ENCODE data around the gene PWWP2B.

The PWWP2B gene

DNA sequence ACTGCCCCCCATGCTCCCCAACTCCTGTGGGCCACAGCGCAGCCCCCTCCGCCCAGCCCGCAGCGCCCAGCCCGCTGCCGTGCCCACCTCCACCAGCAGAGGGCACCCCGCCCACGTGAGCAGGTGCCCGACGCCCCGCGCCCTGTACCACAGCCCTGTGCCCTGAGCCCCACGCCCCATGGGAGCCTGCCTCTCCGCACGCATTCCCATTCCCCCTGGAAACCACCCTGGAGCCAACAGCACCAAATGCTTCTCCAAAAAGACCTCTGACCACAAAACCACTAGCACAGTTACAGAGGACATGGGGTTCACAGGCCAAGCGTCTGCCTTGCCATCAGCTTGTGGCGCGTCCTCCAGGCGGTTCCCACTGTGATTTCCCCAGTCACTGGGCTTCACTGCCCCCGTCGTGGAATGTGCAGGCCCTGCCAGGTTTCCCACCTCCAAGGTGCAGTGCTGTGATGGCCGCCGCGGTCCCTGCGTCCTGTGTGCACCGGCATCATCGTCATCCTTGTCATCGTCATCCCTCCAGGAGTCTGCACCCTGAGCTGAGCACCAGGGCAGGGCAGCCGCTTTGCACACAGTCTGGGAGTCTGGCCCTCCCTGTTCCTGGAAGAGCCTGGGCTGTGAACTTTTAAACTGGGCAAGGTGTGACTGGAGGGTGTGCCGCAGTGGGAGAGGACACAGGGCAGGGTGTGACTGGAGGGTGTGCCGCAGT is 61.7 kb downstream of the PWWP2B start:
- Mint-ChIP-seq H3K4me1 (no peaks in the 10 kb centered on the region), H3K27ac (ENCODE audit: low read depth) (no peak overlapping the region), H3K4me3 (no peak overlapping the region), H3K27me3 (no peaks in the 10 kb centered on the region), H3K9me3 (no peaks in the 10 kb centered on the region), H3K36me3 (ENCODE audit: insufficient read depth) (peaks cover 1% of the 10 kb centered on the region)
- DNase-seq (ENCODE audit: low spot score in 2 of 2), result peak in 1 of 2 donors; percentile 58
- peak; percentile 59 for ATAC-seq (replicated peaks; ENCODE audit: extremely low read depth, poor library complexity, severe bottlenecking)

- ATAC-seq (replicated peaks; ENCODE audit: extremely low read depth, poor library complexity, severe bottlenecking) (no peak), DNase-seq (ENCODE audit: low spot score in 2 of 2) (no peak)
- Mint-ChIP-seq H3K9me3 (no peaks in the 10 kb centered on the region), H3K27me3 (no peaks in the 10 kb centered on the region), H3K4me1 (no peaks in the 10 kb centered on the region), H3K4me3 (no peak overlapping the region), H3K36me3 (ENCODE audit: insufficient read depth) (peaks cover 1% of the 10 kb centered on the region), H3K27ac (ENCODE audit: low read depth) (no peak overlapping the region)
These were observed 62.5 kb downstream of the PWWP2B start for GRCh38 chr10:132459301-132460003.

DNA sequence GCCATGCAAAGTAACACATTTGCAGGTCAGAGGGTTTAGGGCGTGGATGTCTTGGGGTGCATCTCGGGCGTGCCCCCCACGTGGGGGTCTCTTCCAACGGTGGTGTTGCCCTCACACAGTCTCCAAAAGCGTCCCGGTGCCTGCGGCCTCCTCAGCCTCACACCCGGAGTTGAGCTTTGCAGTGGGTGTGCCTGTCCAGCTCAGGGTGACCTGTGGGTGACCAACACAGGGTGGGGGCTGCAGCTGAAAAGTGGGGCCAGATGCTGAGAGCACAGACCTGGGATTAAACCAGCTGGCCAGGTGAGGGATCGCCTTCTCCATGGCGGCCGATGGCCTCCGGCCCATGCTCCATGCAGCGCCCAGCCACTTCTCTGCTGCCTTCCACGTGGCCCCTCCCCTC is 63.1 kb downstream of the PWWP2B start:
- Mint-ChIP-seq H3K4me3 (no peak overlapping the region), H3K4me1 (no peaks in the 10 kb centered on the region), H3K27ac (ENCODE audit: low read depth) (no peak overlapping the region), H3K27me3 (no peaks in the 10 kb centered on the region), H3K36me3 (ENCODE audit: insufficient read depth) (peaks cover 1% of the 10 kb centered on the region), H3K9me3 (no peaks in the 10 kb centered on the region)
- DNase-seq (ENCODE audit: low spot score in 2 of 2), result no peak
- ATAC-seq (replicated peaks; ENCODE audit: extremely low read depth, poor library complexity, severe bottlenecking), result no peak

DNA sequence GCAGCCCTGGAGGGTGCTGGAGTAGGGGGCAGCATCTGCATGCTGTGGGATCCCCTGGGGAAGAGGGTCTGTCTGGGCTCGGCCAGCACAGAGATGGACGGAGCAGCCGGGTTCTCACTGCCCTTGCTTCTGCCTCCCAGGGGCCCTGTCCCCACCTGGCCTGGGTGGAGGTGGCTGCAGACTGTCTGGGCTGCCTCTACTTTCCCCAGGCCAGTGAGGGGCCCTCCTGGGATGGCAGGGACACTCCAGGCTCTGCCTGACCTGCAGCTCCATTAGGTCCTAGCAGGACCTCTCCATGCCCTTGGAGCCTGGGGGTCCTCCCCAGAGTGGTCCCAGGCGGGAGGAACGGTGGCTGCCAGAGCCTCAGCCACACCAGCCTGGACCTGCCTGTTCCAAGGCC is 63.7 kb downstream of the PWWP2B start:
- Mint-ChIP-seq H3K27me3 (no peaks in the 10 kb centered on the region), H3K36me3 (ENCODE audit: insufficient read depth) (peaks cover 1% of the 10 kb centered on the region), H3K27ac (ENCODE audit: low read depth) (no peak overlapping the region), H3K4me3 (no peak overlapping the region), H3K9me3 (no peaks in the 10 kb centered on the region), H3K4me1 (no peaks in the 10 kb centered on the region)
- no peak for DNase-seq (ENCODE audit: low spot score in 2 of 2)
- no peak for ATAC-seq (replicated peaks; ENCODE audit: extremely low read depth, poor library complexity, severe bottlenecking)

DNA sequence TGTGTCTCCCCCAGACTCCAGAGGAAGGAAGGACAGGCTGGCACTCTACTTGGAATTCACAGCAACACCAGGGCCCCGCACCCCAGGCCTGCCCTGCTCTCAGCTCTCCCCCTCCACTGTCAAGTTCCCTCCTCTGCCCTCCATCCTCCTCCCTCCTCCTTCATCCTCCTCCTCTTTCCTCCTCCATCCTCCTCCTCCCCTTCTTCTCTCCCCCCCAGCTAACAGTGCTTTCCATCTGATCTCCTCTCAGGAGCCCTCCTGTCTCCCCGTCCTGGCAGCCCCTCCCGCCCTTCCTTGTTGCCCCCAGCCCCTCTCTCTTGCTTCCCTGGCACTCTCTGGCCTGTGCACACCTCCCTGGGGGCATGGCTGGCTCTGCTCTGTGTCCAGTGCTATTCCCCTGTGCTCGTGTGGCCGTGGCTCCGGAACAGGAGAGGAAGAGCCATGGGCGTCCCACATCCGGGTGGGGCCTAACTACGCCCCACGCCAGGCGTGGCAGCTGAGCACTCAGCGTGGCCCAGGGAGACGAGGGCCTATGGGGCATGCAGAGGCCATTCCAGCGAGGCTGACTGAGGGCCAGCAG is 64.2 kb downstream of the PWWP2B start:
- ATAC-seq (replicated peaks; ENCODE audit: extremely low read depth, poor library complexity, severe bottlenecking) (no peak), DNase-seq (ENCODE audit: low spot score in 2 of 2) (no peak)
- Mint-ChIP-seq H3K36me3 (ENCODE audit: insufficient read depth) (peaks cover 1% of the 10 kb centered on the region), H3K4me1 (no peaks in the 10 kb centered on the region), H3K27ac (ENCODE audit: low read depth) (no peak overlapping the region), H3K9me3 (no peaks in the 10 kb centered on the region), H3K27me3 (no peaks in the 10 kb centered on the region), H3K4me3 (no peak overlapping the region)

GRCh38 chr10:132461683-132462231 is 64.8 kb downstream of the PWWP2B start:
- no peak for ATAC-seq (replicated peaks; ENCODE audit: extremely low read depth, poor library complexity, severe bottlenecking)
- H3K4me3 Mint-ChIP-seq, result no peak overlapping the region

DNA sequence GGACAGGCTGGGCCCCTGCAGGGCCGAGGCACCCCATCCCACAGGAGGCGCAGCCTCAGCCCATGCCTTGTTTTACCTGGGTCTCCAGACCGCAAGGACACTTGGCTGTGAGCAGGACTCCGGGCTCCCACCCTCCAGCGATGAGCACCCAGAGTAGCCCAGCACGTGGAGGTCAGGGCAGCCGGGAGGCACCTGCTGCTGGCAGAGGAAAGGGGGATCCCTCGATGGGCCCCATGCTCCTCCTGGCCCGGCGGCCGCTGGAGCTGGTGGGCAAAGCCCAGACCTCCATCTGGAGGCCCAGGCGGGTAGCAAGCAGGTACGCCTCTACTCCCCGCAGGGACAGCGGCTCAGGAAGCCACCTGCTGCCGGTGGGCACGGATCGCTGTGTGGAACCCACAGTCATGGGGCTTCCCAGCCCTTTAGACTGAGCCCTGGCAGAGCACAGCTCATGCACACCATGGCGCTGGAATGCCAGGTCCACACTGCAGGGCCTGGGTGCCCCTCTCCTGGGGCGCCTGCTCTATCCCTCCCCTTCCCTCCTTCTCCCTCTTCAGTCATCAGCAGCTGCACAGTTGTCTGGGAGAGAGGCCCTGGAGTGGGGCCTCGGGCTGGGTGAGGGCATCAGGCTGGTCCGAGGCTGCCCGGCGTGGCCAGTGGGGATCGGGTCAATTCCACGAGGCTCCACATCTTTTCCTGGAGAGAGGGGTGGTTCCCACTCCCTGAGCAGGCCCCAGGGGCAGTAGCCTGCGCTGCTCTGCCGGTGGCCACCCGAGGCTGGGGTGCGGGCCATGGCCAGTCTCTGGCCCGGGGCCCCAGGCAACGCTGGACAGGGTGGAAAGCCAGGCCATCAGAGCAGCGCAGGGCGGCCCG is 65.7 kb downstream of the PWWP2B start:
- H3K4me3 Mint-ChIP-seq, result no peak overlapping the region
- no peaks in the 10 kb centered on the region for H3K9me3 Mint-ChIP-seq
- no peaks in the 10 kb centered on the region for H3K4me1 Mint-ChIP-seq
- ATAC-seq (replicated peaks; ENCODE audit: extremely low read depth, poor library complexity, severe bottlenecking) (no peak), DNase-seq (ENCODE audit: low spot score in 2 of 2) (no peak)
- peaks cover 1% of the 10 kb centered on the region for H3K36me3 Mint-ChIP-seq (ENCODE audit: insufficient read depth)
- no peak overlapping the region for H3K27ac Mint-ChIP-seq (ENCODE audit: low read depth)
- H3K27me3 Mint-ChIP-seq, result no peaks in the 10 kb centered on the region

More at GRCh38 chr10:132461683-132462231, 64.8 kb downstream of the PWWP2B start:
- Mint-ChIP-seq H3K27ac (ENCODE audit: low read depth) (no peak overlapping the region), H3K4me1 (no peaks in the 10 kb centered on the region), H3K27me3 (no peaks in the 10 kb centered on the region), H3K9me3 (no peaks in the 10 kb centered on the region), H3K36me3 (ENCODE audit: insufficient read depth) (peaks cover 1% of the 10 kb centered on the region)
- DNase-seq (ENCODE audit: low spot score in 2 of 2), result no peak

DNA sequence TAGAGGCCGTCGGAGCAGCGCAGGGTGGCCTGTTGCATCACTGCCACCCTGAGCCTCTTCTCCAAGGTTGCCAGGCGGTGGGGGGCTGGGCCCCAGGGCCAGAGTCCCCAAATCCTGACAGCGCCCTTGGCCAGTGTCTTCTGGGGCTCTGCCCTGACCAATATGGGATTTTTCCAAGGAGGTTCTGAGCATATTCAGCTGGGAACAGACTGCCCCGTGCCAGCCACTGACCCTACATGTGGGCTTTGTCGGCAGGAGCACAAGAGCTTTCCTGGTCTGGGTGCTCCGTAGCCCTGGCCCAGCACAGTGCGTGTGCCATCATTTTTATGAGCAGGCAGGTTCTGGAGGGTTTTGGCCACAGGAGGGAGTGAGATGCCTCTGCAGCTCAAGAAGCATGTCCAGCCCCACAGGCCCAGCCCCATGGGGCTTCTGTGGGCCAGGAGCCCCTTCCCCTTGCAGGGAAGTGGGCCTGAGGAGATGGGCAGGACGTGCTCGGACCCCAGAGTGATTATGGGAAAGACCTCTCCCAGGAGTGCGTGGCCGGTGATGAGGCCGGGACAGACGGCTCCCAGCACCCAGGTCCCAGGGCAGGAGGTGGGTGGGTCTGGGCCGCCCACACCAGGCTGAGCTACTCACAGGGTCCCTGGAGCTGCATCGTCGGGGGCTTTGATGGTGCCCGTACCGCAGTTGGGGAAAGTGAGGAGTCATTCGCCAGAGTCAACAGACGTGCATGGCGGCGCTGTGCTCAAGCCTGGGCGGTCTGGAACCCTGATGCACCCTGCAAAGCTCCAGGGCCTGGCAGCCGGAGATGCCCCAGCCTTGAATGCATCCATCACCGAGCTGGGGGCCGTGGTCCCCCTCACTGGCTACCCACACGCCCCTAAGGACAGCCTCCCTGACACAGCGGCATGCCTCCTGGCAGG is 66.6 kb downstream of the PWWP2B start:
- H3K36me3 Mint-ChIP-seq (ENCODE audit: insufficient read depth), result peaks cover 1% of the 10 kb centered on the region
- ATAC-seq (replicated peaks; ENCODE audit: extremely low read depth, poor library complexity, severe bottlenecking), result no peak
- H3K4me1 Mint-ChIP-seq, result no peaks in the 10 kb centered on the region
- H3K4me3 Mint-ChIP-seq, result no peak overlapping the region
- H3K27me3 Mint-ChIP-seq, result no peaks in the 10 kb centered on the region
- DNase-seq (ENCODE audit: low spot score in 2 of 2), result no peak
- H3K27ac Mint-ChIP-seq (ENCODE audit: low read depth), result no peak overlapping the region
- H3K9me3 Mint-ChIP-seq, result no peaks in the 10 kb centered on the region

DNA sequence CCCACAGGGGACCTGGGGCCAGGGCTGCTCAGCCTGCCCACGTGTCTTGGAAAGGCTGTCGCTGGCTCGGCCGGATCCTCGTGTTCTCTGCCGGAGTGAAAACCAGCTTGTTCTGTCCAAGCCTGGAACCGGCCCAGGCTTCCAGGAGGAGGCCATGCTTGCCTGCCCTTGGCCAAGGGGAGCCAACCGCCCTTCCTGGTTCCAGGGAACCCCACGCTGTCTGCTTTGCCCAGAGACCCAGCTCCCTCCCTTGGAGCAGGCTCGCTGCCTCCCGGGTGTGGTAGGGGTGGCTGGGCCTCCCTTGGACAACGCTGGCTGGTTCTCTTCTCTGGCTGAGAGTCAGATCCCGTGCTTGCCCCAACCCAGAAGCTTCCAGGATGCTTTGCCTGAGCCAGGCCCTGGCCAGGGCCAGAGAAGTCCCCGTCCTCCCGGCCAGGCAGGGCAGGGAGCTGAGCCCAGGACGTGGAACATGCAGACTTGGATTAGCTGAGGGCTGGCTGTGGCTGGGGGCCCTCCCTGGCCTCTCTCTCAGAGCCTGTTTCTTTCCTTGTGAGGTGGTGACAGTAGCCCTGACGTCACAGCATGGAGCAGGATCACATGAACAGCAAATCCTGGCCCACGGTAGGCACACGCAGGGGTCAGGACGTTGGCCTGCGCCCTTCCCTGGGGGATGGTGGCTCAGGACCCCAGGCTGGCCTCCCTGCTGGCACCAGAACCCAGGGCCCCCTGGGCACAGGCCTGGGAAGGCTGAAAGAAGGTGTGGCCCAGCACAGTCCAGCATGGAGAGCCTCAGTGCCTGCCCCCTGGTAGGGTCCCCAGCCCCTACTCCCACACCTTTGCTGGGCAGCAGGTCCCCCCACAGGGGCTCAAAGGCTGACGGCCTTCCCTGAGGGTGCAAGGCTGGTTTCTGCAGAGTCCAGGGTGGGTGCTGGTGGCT is 67.5 kb downstream of the PWWP2B start:
- no peak overlapping the region for H3K4me3 Mint-ChIP-seq
- H3K36me3 Mint-ChIP-seq (ENCODE audit: insufficient read depth), result peaks cover 1% of the 10 kb centered on the region
- no peaks in the 10 kb centered on the region for H3K27me3 Mint-ChIP-seq
- no peaks in the 10 kb centered on the region for H3K4me1 Mint-ChIP-seq
- H3K9me3 Mint-ChIP-seq, result no peaks in the 10 kb centered on the region
- no peak for ATAC-seq (replicated peaks; ENCODE audit: extremely low read depth, poor library complexity, severe bottlenecking)
- no peak overlapping the region for H3K27ac Mint-ChIP-seq (ENCODE audit: low read depth)
- no peak for DNase-seq (ENCODE audit: low spot score in 2 of 2)

DNA sequence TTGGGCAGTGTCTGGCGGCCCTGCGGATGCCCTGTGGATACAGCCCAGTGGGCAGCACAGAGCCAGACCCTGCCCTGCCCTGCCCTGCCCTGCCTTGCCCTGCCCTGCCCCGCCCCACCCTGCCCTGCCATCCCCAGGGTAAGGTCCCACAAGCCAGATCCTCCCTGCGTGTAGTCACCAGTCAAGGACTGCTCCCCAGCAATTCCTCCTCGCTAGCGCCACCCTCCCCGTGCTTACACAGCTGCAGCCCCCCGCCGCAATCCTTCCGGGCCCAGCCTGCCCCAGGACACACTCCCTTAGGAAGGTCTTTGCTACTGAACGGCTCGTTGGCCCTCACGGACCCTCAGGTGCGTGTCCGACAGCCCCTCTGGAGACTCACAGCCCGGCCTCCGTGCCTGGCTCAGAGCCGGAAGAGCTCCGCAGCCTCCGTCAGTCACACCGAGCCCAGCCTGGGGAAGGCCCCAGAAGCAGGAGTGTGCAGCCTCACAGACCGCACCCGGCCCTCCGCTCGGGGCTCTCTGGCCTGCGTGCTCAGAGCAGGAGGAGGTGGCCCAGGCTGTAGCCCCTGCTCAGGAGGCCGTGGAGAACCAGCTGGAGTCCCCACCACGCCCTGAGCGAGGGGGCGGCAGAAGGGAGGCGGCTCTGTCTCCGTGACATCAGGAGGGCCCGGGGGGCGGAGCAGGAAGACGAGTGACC is 68.3 kb downstream of the PWWP2B start:
- H3K27me3 Mint-ChIP-seq, result peaks cover 1% of the 10 kb centered on the region
- DNase-seq (ENCODE audit: low spot score in 2 of 2) (no peak), ATAC-seq (replicated peaks; ENCODE audit: extremely low read depth, poor library complexity, severe bottlenecking) (no peak)
- no peaks in the 10 kb centered on the region for H3K4me1 Mint-ChIP-seq
- H3K36me3 Mint-ChIP-seq (ENCODE audit: insufficient read depth), result peaks cover 1% of the 10 kb centered on the region
- no peak overlapping the region for H3K27ac Mint-ChIP-seq (ENCODE audit: low read depth)
- H3K9me3 Mint-ChIP-seq, result no peaks in the 10 kb centered on the region
- H3K4me3 Mint-ChIP-seq, result no peak overlapping the region

Data from central memory CD8-positive, alpha-beta T cell (primary cell).